Right renal cortex interstitium (tissue), 3 donors: ENCODE data around the gene CARNS1. TPM values are rescaled to one million over a fixed set of nuclear protein-coding genes. Genes with fewer than 3 reads are reported as not detected.

Experiments
- DNase-seq, 3 donors: peaks; one replicate each; pipeline ENCODE4 v3.0.0-alpha.2; 2013; ENCODE audit warnings: low read depth in 3 of 3, low spot score in 2 of 3
- polyA plus RNA-seq, 3 donors: library from polyadenylated mRNA; unstranded; fragments of 120-200 nt; gene quantifications; one replicate each; pipeline ENCODE4 v1.2.1, GENCODE V29; 2013; ENCODE audit not compliant: insufficient read length in 3 of 3

CARNS1 gene
- polyA plus RNA-seq = 1 to 10 TPM; 1.1 to 1.5 (median 1.4) TPM

- DNase-seq = no peak
These were observed at the start of gene CARNS1 for GRCh38 chr11:67415501-67416304. TSS of gene CARNS1 (plus strand) at chr11:67415678. CDS start at chr11:67416200, 522 bp downstream.

DNA sequence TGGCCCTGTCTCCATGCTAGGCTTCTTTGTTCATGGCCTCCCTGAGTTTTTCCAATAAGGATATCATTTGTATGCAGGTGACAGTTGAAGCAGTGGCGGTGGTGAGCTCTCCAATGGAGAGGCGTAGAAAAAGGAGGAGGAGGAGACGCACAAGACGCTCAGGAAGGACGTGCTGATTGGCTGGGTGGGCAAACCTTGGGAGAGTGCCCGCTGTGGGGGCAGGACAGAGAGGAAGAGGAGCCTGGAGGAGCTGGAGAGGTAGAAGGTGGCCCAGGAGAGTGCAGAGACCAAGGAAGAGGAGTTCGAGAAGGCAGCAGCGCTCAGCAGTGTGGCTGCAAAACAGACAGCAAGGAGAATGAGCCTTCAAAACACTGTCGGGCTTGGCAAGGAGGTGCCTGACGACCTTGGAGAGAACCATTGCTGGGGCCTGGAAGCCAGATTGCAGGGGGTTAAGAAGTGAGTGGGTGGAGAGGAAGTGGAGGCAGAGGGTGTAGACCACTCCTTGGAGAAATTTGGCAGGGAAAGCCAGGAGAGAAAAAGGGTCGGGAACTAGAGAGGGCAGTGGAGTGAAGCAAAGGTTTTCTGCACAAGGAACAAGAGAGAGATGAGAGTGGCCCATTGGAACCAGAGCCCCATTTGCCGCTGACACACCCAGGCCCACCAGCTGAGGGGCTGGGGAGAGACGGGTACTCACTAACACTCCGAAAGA is 49.6 kb upstream of the CARNS1 start:
- DNase-seq = no peak

GRCh38 chr11:67366546-67366945 is 48.9 kb upstream of the CARNS1 start:
- DNase-seq = no peak

- no peak for DNase-seq
These were observed 48.3 kb upstream of the CARNS1 start for GRCh38 chr11:67366961-67367760.

DNA sequence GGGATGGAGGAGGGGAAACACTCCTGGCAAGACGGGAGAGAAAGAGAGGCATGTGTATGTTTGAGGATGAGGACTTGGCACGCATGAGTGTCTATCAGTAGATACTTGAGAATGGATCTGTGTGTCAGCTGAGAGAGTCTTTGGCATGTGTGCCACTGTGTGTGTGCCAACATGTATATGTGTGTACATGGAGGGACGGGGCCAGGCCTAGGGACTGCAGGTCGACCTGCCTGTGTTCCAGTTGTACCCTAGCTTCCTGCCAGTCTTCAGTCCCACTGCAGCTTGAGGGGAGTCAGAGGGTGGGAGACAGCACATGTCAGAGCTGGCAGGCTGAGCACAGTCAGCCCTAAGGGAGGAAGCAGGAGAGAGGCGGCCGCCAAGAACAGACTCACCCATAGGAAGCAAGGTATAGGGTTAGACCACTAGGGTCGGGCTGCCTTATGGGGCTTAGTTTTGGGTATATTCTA is 47.7 kb upstream of the CARNS1 start:
- no peak for DNase-seq

DNA sequence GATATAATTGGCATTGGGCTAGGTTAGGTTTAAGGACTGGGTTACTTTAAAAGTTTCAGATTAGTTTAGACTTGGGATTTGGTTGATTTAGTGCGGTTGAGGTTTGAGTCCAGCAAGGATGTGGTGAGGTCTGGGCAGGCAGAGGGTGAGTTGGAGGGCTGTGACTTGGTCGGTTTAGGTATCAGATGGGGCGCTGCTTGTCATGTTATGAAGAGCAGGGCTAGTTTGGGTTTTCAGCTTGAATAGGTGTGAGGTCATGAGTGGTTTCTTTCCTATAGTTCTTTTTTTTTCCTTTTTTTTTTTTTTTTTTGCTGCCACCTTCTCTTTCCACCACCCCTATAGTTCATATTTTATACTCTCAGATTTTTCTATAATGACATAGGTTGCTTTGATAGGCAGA is 46.9 kb upstream of the CARNS1 start:
- no peak for DNase-seq

- DNase-seq = no peak
These were observed 46.2 kb upstream of the CARNS1 start for GRCh38 chr11:67369275-67369674.

DNA sequence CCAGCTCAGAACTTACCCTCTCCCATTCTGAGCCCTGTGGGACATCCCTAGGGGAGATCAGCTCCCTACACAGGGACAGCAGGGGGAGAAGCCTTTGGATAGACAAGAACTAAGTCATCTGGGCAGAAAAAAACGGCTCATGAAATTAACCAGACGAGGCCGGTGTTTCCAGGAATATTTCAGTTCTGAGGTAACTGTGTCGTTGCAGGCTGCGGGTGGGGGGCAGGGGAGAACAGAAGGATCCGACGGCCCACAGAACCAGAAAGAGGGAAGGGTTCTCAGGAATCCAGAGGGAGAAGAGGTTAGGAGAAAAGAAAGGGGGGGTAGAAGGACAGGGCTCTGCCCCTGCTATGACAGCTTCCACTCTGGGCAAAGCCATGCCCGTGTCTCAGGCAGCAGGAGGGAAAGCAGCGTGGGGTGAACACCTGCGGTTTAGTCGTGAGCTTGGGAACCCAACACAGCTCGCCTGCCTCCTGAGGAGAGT is 45.6 kb upstream of the CARNS1 start:
- no peak for DNase-seq

- no peak for DNase-seq
These were observed 45.0 kb upstream of the CARNS1 start for GRCh38 chr11:67370351-67371076.

DNA sequence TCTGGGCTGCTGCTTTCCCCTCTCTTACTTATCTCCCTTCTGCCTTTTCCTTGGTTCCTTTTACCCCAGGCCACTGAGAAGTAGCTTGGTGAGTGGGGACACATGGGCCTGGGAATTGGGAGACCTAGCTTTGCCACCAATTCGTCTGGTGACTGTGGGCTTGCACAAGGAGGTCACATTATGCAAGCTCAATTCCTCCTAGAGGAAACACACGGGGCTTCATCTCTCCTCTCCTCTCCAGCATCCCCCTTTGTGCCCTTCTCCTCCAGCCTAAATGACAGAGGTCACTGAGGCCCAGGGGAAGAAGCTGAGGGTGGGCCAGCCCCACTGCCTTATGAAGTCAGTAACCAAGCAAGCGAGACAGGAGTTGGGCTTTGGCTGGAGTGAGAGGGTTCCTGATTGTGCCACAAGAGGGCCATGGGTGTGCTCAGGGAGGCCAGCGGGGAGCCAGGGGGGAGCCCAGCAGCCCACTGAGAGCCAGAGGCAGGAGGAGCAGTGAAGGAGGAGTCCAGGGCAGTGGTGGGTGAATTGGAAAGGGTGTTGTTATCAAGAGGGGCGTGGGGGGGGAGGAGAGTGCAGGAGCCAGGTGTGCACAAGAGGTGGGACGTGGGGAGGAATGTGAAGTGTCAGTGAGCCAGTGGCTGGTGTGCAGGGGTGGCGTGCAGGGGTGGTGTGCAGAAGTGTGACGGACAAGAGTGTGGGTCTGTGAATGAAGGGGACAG is 44.1 kb upstream of the CARNS1 start:
- DNase-seq = no peak

GRCh38 chr11:67371911-67372320 is 43.6 kb upstream of the CARNS1 start:
- DNase-seq = no peak

DNA sequence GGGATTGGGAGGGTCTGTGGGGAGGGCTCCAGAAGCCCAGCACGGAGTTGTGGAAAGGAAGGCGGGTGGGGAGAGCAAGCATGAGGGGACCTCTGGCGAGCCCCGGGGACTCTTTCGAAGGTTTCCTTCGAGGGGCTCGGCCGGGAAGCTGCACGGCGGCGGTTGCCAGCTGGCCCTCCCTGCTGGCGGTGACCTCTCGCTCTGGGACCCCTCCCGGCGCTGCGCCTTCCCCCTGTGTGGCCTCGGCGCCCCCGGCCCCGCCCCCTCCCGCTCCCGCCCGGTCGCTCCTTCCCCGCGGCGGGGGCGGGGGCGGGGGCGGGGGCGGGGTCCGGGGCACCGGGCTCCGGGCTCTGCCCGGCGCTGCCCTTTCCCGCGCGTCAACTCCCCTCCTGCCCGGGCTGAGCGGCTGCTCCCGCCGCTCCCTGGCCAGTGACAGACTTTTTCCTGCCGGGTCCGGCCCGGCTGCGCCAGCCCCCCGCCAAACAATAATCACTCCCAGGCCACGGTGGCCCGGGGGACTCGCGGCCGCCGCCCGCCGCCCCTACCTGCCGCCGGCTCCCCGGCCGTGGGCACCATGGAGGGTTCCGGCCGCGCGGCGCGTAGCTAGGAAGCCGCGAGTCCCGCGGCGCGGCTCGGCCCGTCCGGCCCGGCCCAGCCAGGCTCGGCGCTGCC is 43.0 kb upstream of the CARNS1 start:
- DNase-seq = no peak

GRCh38 chr11:67372993-67373647 is 42.4 kb upstream of the CARNS1 start, which contains the start of gene CLCF1:
TSS of gene CLCF1 (minus strand) at chr11:67373598. CDS start at chr11:67373539, 59 bp downstream.
- DNase-seq = no peak

GRCh38 chr11:67373648-67374570 is 41.6 kb upstream of the CARNS1 start:
- no peak for DNase-seq

DNA sequence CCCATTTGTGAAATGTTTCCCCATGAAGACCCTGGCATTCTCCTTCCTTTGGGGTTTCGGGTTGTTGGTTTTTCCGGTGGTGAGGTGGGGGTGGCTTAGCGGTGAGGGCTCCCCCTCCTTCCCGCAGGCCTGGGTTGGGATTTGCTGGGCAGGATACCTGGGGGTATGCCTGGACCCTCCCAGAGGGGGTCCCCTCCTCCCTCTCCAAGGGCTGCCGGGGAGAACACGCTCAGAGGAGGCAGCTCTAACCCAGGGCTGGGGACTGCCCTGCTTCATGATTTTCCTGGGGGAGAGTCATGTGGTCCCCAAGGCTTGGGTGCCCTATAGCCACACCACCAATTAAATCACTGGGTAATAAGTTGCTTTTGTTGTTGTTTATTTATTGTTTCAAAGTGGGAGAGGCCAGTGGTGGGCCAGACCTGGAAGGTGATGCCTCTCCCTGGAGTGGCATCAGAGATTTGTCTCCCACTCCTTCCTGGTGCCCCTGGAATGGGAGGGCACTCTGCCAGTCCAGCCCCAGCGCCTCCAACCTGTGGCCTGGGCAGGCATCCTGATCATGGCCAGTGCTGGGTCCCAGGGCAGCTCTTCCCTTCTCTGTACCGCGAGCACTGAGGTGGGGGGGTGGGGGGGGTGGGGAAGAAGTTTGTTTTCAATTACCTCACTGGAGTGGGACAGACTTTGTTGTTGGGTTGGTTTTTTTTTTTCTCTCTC is 40.8 kb upstream of the CARNS1 start:
- DNase-seq = no peak

GRCh38 chr11:67375320-67376055 is 40.0 kb upstream of the CARNS1 start:
- no peak for DNase-seq
